ENCODE measurements around the gene STYXL1.

DNA sequence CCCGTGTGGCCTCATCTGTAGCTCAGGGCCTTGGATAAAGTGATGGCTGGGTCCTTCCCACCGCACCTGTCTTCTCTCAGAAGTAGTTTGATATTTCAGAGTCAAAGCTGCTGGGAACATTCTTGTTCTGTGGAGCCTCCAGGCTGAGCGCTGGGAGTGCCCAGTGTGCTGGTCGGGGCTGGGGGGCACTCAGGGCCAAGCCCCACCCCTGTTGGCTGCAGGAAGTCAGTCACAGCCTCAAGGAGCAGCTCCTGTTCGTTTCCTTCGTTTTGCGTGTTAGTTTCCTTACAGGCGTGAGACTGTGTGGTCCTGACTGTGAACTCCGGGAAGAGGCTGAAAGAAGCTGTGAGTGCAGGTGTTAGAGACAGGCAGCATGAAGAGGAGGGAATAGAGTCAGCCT is 99.6 kb downstream of the STYXL1 start:
- TF ChIP-seq TAF1 (IDR thresholded peaks at IDR 0.05; ENCODE audit: borderline replicate concordance, insufficient read depth, low read length) (no peak), POLR2AphosphoS5 (IDR thresholded peaks at IDR 0.05; ENCODE audit: low read depth, low read length) (no peak)
- TF ChIP-seq, protein P1, sequence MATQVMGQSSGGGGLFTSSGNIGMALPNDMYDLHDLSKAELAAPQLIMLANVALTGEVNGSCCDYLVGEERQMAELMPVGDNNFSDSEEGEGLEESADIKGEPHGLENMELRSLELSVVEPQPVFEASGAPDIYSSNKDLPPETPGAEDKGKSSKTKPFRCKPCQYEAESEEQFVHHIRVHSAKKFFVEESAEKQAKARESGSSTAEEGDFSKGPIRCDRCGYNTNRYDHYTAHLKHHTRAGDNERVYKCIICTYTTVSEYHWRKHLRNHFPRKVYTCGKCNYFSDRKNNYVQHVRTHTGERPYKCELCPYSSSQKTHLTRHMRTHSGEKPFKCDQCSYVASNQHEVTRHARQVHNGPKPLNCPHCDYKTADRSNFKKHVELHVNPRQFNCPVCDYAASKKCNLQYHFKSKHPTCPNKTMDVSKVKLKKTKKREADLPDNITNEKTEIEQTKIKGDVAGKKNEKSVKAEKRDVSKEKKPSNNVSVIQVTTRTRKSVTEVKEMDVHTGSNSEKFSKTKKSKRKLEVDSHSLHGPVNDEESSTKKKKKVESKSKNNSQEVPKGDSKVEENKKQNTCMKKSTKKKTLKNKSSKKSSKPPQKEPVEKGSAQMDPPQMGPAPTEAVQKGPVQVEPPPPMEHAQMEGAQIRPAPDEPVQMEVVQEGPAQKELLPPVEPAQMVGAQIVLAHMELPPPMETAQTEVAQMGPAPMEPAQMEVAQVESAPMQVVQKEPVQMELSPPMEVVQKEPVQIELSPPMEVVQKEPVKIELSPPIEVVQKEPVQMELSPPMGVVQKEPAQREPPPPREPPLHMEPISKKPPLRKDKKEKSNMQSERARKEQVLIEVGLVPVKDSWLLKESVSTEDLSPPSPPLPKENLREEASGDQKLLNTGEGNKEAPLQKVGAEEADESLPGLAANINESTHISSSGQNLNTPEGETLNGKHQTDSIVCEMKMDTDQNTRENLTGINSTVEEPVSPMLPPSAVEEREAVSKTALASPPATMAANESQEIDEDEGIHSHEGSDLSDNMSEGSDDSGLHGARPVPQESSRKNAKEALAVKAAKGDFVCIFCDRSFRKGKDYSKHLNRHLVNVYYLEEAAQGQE (IDR thresholded peaks at IDR 0.05; ENCODE audit: insufficient read depth in 1 of 2, low read depth in 2 of 2, low read length in 2 of 2), result no peak
